ENCODE data around the gene POLA1.

DNA sequence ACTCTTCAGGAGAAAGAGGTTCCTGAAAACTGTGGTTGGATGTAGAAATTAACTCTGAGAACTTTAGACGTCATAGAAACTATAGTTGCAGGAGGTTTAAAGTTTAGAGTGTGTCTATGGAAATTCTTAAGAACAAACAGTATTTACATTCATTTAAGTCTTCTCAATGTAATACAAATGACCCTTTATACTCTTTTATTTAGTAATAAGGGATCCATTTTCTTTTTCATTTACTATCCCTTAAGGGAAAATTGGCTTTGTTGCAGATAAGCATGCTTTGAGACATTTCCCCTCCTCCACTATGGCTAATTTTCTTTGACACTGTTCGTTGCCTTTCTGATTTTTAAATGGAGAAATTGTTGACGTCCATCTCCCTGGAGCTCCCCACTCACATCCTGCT is 96.4 kb downstream of the POLA1 start:
- TF ChIP-seq, protein P1, sequence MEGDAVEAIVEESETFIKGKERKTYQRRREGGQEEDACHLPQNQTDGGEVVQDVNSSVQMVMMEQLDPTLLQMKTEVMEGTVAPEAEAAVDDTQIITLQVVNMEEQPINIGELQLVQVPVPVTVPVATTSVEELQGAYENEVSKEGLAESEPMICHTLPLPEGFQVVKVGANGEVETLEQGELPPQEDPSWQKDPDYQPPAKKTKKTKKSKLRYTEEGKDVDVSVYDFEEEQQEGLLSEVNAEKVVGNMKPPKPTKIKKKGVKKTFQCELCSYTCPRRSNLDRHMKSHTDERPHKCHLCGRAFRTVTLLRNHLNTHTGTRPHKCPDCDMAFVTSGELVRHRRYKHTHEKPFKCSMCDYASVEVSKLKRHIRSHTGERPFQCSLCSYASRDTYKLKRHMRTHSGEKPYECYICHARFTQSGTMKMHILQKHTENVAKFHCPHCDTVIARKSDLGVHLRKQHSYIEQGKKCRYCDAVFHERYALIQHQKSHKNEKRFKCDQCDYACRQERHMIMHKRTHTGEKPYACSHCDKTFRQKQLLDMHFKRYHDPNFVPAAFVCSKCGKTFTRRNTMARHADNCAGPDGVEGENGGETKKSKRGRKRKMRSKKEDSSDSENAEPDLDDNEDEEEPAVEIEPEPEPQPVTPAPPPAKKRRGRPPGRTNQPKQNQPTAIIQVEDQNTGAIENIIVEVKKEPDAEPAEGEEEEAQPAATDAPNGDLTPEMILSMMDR (IDR thresholded peaks at IDR 0.05): no peak
- TF ChIP-seq POLR2A (IDR thresholded peaks at IDR 0.05): no peak

Data from testis (tissue), 2 donors.